Sciatic nerve (tissue), 2 donors: Measurements from ENCODE around the gene GLI3. TPM values are rescaled to one million over a fixed set of nuclear protein-coding genes. Genes with fewer than 3 reads are reported as not detected.

Experiments
- ATAC-seq: fragments of 200-7000 bp; cut with Tn5 transposase; one replicate; pipeline ENCODE4 v1.9.1; 2020; ENCODE audit warnings: mild to moderate bottlenecking, moderate library complexity
- DNase-seq: peaks from one replicate; pipeline ENCODE4 v3.0.0-alpha.2; 2020; ENCODE audit warnings: low spot score
- intact Hi-C: fragments of 100-400 bp; cut with DNase I; formaldehyde crosslinking; loops from one replicate; pipeline ENCODE4 v1.14.2; 2022
- total RNA-seq: library from RNA; stranded (reverse); fragmentation: NEBNext Ultra II Directional; extraction: Animal tissue kit (Norgen Biotek cat#: 25700); gene quantifications from one replicate; pipeline ENCODE4 v1.2.1, GENCODE V29; 2021
- donor health status: DM: no; HTN: no; CAD: no.
- donor health status: DM: no; HTN: no; CAD: no.

The GLI3 gene
- total RNA-seq, 1 donor from 2014 or later, result 33.8 TPM

DNA sequence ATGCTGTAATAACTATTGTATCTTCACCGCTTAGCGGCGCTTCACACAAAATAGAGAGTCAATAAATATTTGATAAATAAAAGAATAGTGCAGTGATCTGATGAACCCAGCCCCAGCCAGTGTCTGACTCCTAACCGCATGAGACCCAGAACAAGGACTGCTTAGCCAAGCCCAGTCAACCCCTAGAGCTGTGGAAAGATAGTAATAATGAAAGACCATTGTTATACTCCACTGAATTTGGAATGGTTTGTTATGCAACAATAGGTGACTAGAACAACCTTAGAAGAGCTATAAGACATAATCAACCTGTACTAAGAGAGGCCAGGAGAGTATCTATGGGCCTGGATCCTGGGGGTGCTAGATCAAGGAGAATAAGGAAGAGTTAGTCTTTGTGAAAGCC is 303.6 kb downstream of the GLI3 start:
- intact Hi-C loops, result no loop called here
- no peak for DNase-seq
- ATAC-seq, result no peak

GRCh38 chr7:41931263-41931646 is 305.8 kb downstream of the GLI3 start:
- intact Hi-C loops, result no loop called here
- no peak for ATAC-seq
- DNase-seq, result no peak

DNA sequence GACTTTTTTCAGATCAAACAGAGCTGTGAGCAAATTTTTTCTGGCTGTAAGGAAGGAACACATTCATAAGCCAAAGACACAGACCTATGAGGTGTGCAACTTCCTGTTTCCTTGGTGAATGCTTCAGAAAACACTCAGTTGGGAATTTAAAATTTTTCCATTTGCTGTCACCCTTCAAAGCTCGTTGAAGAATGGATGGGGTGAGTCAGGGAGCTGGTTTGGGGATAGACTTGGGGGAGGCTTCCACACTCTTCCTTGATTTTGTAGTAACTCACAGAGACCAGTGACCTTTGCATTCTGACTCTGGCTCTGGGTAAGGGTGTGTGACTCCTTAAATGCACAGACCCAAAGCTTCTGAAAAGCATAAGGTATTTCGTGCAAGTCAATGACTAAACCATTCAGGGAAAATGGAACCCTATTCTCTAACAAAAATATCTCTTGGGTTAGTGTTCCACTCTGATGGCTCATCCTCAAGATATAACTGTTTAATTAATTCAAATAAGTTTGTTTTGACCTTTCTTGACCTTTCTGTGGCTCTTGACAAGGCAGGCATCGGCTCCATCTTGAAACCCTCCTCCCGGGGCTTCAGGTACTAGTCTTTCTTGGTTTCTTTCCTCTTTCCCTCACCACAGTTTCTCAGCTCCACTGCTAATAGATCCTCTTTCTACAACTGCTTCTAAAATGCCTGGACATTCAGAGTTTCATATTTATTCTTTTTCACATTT is 306.3 kb downstream of the GLI3 start:
- intact Hi-C loops, result no loop called here
- ATAC-seq (no peak), DNase-seq (no peak)

- ATAC-seq, result no peak
- intact Hi-C loops, result no loop called here
- DNase-seq, result no peak
These were observed 308.2 kb downstream of the GLI3 start for GRCh38 chr7:41928781-41929180.

GRCh38 chr7:41928166-41928565 is 308.8 kb downstream of the GLI3 start:
- intact Hi-C loops, result no loop called here
- DNase-seq (no peak), ATAC-seq (no peak)

DNA sequence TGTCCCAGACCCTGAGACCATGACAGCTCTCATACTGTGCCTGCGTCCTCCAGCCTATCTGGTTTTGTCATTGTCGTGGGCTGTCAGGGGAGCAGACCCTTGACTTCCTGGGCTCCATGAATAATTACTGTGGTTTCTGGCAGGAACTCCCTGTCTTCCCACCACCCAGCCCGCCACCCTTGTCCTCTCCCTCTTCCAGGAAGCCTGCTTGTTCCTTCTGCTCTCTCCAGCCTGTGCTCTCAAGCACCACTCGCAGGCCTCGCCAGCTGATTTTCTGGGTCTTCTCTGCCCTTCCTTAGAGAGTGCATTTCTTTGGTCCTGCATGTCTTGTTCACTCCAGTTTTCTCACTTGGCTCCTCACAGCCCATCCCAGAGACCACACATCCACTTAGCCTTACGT is 309.6 kb downstream of the GLI3 start:
- intact Hi-C loops, result no loop called here
- ATAC-seq (no peak), DNase-seq (no peak)

DNA sequence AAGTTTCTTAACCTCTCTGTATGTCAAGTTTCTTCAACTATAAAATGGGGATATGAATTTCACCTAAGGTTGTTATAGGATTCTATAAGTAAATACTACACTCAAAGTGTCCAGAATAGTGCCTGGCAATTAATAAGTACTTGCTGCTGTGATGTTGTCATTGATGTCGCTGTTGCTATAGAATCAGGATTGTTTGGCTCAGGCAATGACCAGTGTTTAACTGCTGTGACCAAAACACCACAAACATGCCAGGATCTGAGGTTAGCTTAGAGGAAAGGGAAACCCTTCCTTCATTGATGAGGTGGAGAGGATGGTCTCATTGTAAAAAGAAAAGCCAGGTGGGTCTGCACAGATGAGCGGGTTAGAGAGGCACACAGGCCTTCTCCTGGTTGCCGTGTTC is 311.1 kb downstream of the GLI3 start:
- no peak for ATAC-seq
- DNase-seq, result no peak
- intact Hi-C loops, result no loop called here

- intact Hi-C loops, result no loop called here
- ATAC-seq (no peak), DNase-seq (no peak)
These were observed 312.2 kb downstream of the GLI3 start for GRCh38 chr7:41924796-41925195.

DNA sequence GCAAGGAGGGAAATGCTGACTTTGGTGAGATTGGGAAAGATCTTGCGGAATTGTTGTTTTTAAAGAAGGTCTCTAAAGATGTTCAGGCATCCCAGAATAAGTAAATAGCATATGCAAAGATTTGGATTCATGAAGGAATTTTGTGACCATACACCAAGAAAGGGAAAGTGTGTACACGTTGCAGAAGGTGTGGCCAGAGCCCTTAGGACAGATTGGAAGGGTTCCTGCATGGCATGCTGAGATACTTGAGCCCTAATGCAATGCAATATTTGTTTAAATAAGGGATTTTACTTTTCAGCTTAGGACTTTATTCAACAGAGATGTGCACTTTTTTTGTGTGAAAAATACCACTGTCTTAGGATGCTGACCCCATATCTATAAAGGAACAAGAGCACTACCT is 314.6 kb downstream of the GLI3 start:
- ATAC-seq (no peak), DNase-seq (no peak)
- intact Hi-C loops, result no loop called here

GRCh38 chr7:41921453-41921981 is 315.5 kb downstream of the GLI3 start:
- peak; percentile 87 for ATAC-seq
- no peak for DNase-seq
- intact Hi-C loops, result no loop called here

DNA sequence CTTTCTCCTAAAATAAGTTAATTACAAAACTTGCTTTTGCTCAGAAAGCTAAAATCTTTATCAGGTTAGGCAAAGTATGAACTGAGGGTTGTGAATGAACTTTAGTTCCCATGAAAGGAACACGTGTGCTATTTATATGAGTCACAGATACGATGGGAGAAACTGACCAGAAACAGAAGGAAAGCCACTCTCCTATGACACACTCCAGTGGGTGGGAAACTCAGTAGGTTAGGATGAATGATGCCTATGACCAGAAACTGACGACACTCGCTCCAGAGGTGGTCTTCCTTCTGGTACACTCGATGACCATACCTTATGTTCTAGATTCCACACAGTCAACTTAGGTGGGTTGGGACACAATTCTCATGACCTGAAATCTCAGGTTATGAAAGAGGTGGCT is 318.4 kb downstream of the GLI3 start:
- intact Hi-C loops, result no loop called here
- ATAC-seq (no peak), DNase-seq (no peak)

DNA sequence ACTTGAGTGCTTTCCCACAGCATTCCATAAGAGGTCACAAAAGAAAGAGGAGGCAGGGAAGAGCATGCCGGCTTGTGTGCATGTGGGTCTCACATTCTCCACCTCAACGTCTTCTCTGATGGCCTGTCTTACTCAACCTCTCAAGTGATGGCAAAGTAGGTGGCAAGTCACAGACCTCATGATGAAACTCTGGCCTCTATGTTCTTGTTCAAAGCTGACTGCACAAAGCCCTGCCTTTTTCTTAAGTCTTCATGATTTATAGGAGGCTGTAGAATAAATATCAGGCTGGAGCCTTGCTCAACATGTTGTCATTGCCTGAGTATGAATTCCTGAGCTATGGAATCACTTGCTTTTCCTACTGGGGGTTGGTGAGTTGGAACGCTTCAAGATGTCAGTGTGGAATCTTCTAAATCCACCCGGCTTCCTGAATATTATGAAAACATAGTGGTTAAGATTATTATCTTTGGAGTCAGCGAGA is 320.5 kb downstream of the GLI3 start:
- ATAC-seq, result peak; percentile 94
- no peak for DNase-seq
- intact Hi-C loops, result no loop called here

GRCh38 chr7:41915871-41916270 is 321.1 kb downstream of the GLI3 start:
- ATAC-seq (no peak), DNase-seq (no peak)
- intact Hi-C loops, result no loop called here

DNA sequence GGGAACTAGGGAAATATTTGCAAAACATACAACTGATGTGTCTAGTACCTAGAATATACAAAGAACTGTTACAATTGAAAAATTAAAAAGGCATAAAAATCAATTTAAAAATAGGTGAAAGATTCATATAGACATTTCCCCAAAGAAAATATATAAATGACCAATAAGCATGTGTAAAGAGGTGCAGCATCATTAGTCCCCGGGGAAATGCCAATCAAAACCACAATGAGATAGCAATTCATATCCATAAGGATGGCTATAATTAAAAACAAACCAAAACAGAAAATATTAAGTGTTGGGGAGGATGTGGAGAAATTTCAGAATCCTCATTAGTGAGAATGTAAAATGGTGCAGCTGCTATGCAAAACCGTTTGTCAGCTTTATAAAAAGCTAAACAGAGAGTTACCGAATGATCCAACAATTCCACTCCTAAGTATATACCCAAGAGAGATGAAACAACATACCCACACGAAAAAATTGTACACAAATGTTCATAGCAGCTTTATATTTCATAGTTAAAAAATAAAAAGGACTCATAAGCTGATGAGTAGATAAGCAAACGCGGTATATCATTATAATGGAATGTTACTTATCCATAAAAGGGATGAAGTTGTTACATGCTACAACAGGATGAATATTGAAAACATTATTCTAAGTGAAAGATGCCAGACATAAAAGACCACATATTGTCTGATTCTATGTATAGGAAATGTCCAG is 324.0 kb downstream of the GLI3 start:
- ATAC-seq (no peak), DNase-seq (no peak)
- intact Hi-C loops, result no loop called here

- DNase-seq, result no peak
- intact Hi-C loops, result no loop called here
- no peak for ATAC-seq
These were observed 324.6 kb downstream of the GLI3 start for GRCh38 chr7:41912426-41912825.

DNA sequence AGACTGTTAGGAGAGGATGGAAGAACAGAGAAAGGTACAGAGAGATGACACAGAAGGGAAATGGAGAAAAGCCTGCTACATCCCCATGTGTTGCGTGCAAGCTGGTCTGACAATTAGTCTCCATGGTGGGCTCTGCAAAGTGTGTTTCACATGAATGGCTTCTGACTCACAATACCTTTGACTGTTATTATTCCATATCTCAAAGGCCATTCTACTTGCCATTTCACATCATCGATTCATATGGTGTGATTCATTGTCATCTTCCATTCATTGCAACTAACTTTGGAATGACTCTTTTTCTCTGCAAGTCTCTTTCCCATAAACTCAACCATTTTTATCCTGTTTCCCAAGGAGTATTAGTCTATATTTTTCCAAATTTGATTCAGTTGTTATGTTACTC is 325.2 kb downstream of the GLI3 start:
- intact Hi-C loops, result no loop called here
- ATAC-seq, result no peak

More for the DNA sequence above, 325.2 kb downstream of the GLI3 start:
- DNase-seq, result no peak
